Occipital lobe (tissue), 2 donors: ENCODE results near the gene EMC1. TPM values are rescaled to one million over a fixed set of nuclear protein-coding genes. Genes with fewer than 3 reads are reported as not detected.
"Not testable (repeated sequence)": the region's sequence is repeated elsewhere in the genome, so short reads cannot be mapped to it uniquely, and the experiment has no call there.

Experiments
- DNase-seq: peaks from one replicate; lab custom pipeline; 2025; lab: John Stamatoyannopoulos, UW
- total RNA-seq: library from RNA; depleted of rRNA; stranded (reverse); fragments of >200 nt; gene quantifications from one replicate; pipeline ENCODE4 v1.2.3, GENCODE V29; 2014

The EMC1 gene
- total RNA-seq, 1 donor from 2014 or later = 74.1 TPM

GRCh38 chr1:19219451-19219850 is 31.9 kb downstream of the EMC1 start:
- DNase-seq = no peak

- DNase-seq = not testable (repeated sequence)
Measured at GRCh38 chr1:19216585-19216984, 34.7 kb downstream of the EMC1 start.

DNA sequence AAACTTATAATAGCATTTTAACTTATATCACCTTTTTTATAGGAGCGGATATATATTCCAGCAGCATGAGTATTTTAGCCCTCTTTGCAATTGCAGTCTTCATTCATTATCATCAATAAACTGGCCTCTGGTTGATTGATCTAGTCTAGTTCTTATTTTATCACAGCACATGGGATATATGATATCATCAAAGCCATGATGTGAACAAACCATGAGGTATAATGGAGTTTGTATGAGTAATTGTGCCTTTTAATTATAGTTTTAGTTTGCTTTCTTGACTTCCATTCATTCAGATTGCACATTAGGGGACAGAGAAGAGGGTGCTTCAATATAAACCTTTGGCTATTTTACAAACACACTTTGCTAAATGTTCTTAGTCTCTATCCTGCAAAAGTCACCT is 37.7 kb downstream of the EMC1 start:
- no peak for DNase-seq

DNA sequence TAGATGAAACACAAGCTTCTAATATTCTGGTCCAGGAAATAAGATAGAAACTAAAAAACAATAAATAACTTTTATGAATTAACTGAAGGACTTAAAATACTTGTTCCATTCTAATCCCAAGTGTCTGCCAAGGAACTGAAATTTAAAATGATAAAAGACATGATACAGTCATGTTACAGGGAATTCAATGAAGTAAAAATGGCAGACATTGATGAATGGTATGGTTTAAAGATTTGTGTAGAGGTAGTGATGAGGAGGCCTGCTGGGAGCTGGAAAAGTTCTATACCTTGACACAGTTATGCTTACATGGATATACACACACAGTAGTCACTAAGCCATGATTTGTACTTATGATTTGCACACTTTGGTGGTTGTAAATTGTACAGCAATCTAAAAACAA is 39.2 kb downstream of the EMC1 start:
- no peak for DNase-seq

- DNase-seq = no peak
Measured at GRCh38 chr1:19210772-19211549, 40.4 kb downstream of the EMC1 start.

- DNase-seq = peak; percentile 91
Measured at GRCh38 chr1:19209990-19210771, 41.1 kb downstream of the EMC1 start, which contains the start of gene UBR4. UBR4 (minus strand) TSS chr1:19210266; CDS start chr1:19210248, 18 bp downstream.

- peak; percentile 39 for DNase-seq
Measured at GRCh38 chr1:19209439-19209989, 41.8 kb downstream of the EMC1 start.

DNA sequence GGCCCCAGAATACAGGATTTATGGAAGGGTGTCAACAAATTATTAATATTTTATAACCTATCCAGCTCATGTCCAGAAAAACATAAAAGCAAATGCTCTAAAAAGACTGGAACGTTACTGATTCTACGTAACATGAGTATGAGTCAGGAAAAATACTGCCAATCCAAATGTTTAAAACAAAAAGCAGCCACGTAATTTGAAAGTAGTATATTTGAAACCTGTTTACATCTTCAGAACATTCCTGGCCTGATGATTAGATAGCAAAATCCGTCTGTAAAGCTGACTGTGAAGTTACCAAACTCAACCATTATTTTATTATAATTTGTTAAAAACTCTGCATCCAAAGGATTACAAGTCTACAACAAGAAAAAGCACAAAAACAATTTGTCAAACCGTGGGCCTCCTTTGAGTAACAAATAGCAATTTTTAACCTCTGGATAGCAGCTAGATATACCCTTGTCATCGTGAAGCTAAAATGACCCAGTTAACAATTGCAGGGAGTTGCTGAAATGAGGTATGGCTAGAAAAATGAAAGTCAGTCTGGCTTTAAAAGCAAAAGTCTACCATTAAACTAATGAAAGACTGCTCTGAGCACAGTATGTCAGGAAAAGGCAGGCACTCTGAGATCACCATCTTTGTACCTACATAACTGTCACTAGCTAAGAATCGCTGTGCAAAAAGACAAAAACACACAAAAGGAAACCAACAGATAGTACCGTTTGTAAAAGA is 42.5 kb downstream of the EMC1 start:
- no peak for DNase-seq

- no peak for DNase-seq
Measured at GRCh38 chr1:19206947-19207346, 44.4 kb downstream of the EMC1 start.

- no peak for DNase-seq
Measured at GRCh38 chr1:19205845-19206244, 45.5 kb downstream of the EMC1 start.

DNA sequence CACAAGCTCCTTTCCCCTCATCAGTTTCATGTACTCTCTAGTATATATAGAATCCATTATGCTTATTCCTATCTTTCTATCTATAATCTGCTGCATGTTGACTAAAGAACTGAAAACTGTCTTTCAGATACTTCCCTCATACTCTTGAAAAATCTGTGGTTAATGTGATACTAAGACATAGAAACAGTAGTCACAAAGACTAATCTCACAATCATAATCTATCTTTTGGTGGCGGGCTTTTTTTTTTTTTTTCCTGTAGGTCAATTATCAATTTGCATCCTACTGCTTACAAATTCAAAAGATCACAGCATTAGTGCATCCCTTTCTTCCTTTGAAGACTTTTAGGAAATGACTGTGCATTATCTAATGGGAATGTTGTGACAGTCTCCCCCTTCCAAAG is 45.9 kb downstream of the EMC1 start:
- DNase-seq = no peak

- DNase-seq = no peak
Measured at GRCh38 chr1:19204446-19205266, 46.7 kb downstream of the EMC1 start.

GRCh38 chr1:19203440-19203839 is 47.9 kb downstream of the EMC1 start:
- DNase-seq = no peak

DNA sequence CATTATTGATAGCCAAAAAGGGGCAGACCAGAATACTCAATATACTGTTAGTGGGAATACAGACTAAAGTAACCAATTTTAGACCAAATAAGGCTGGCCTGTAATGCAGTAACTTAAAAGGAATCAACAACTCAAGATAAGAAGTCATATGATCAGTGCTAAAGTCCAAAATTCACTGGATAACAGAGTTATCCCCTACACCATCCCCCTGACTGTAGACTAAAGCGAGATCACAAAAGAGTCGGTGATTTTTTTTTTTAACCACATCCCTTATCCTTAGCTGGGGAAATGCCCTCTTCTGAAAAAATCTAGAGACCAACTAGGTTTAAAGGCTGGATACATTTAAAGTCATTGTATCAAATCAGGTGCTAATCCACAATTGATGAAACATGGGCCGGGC is 48.9 kb downstream of the EMC1 start:
- DNase-seq = no peak

DNA sequence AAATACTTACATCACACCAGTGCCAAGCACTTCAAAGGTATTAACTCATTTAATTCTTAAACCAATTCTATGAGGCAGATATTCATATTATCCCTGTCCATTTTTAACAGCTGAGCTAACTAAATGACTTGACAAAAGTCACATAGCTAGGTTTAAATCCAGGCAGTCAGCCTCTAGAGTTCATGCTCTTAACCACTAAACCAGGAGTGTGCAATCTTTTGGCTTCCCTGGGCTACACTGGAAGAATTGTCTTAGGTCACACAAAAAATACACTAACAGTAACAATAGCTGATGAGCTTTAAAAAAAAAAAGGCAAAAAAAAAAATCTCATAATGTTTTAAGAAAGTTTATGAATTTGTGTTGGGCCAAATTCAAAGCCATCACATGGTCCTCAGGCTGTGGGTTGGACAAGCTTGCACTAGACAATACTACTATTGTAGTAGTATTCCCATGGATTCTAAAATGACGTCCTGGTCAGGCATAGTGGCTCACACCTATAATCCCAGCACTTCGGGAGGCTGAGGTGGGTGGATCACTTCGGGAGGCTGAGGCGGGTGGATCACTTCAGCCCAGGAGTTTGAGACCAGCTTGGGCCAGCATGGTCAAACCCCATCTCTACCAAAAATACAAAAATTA is 51.2 kb downstream of the EMC1 start:
- DNase-seq = no peak

DNA sequence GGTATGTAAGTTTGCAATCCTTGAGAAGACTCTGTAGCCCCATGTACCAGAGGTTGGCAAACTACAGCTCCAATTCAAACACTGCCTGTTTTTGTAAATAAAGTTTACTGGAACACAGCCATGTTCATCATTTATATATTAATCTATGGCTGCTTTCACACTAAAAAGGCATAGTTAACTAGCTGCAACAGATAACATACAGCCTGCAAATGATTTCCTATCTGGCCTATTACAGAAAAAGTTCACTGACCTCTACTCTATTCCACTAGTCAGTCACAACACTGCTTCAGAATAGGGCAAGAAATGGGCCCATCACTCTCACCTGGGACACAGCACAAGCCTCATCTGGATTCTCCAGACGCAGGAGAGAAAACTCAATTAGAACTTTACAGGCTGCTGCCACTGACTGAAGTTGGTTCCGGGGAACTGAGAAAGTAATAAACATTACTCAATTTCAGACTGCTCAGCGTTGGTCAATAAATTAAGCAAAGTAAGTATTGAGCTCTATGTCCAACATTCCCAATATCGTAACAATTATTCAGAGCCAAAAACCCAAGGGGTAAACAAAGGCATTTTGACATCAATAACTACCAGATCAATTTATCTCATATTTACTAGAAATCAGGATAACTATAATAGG is 51.9 kb downstream of the EMC1 start:
- DNase-seq = no peak

DNA sequence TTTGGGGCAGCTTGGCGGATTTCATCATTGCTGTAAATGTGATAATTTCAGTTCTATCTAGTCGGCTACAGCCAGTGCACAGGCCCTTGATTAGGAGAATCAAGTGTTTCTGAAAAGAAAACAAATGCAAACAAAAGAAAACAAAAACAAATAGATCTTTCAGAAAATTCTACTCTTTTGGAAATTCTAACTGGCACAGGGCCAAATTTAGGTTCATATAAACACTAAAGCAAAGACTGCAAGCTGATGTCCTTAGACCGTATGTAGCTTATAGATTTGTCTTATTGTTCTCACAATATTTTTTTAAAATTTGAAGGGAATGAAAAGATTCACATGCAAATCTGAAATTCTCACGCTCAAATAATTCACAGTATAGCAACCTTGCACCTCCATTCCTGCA is 52.5 kb downstream of the EMC1 start:
- no peak for DNase-seq

DNA sequence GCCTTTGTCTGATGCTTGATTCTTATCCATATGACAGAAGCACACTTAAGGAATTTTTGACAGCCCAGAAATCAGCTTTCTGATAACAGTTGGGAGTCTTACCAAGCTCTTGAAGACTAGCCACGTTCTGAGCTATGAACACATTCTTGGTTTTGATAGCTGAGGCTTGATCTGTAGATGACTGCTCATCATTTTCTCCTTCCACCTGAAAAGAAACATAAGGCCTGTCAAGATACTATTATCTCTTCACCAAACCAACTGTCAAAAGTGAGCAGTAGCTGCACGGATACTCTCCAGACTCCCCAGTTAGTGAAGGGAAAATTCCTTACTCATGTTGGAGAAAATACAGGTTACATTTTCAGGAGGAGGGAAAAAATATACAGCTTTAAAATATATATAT is 53.5 kb downstream of the EMC1 start:
- DNase-seq = no peak

DNA sequence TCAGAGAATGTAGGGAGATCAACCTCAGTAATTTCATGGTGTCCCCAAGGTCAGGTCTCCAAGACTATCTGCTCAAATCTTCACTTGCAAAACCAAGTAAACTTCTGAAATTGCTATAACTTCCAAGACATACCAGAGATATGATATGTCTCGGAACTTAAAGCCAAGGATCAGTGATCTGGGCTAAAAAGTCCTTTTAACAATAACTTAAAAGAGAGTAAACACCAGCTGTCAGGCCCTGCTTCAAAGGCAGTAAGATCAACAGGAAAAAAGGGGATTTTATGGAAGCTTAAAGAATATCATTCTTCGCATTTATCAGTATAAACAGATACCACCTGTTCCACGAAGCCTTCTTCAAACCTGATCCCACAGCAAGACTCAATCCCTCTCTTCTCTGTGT is 55.0 kb downstream of the EMC1 start:
- DNase-seq = no peak

DNA sequence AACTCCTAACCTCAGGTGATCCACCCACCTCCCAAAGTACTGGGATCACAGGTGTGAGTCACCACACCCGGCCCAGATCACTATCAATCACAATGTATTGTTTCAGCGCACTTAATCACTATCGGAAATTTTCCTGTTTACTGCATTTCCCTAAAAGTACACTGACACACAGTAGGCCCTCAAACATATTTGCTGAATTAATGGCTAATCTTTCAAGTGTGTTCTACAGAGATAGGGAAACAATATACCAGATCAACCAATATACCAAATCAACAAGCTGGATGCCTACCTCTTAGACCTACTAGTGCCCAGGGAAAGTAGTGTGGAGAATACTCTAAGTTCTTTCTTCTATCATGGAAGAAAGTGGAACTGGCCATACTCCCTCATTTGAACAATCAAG is 58.3 kb downstream of the EMC1 start:
- no peak for DNase-seq
